SU-DHL-6 (cell line): Measurements from ENCODE around the gene ERBB4.

Source experiments
- H2AFZ ChIP-seq: fragments of 200-600 bp; sonication (generic); 2 replicates; pipeline ENCODE4 v1.6.1; 2014; ENCODE audit warnings: low read depth, mild to moderate bottlenecking, moderate library complexity, mixed read lengths, antibody characterized with exemption, low read length; ENCODE audit not compliant: severe bottlenecking
- H3F3A ChIP-seq: fragments of 200-600 bp; shearing (Covaris generic); 2 replicates; pipeline ENCODE4 v1.6.0; 2016; ENCODE audit warnings: antibody characterized with exemption, mild to moderate bottlenecking; ENCODE audit not compliant: insufficient read depth
- H3K27ac ChIP-seq: fragments of 200-600 bp; sonication (generic); 2 replicates; pipeline ENCODE4 v1.5.1; 2016; ENCODE audit warnings: low read depth, mild to moderate bottlenecking, low read length, moderate library complexity, mixed read lengths
- H3K27me3 ChIP-seq: fragments of 200-600 bp; sonication (generic), shearing (Covaris generic); 2 replicates; pipeline ENCODE4 v1.6.0; 2014; ENCODE audit warnings: mild to moderate bottlenecking, low read length
- H3K36me3 ChIP-seq: fragments of 200-600 bp; sonication (generic); 2 replicates; pipeline ENCODE4 v1.6.1; 2014; ENCODE audit warnings: mild to moderate bottlenecking, low read length, mixed read lengths
- H3K4me2 ChIP-seq: fragments of 300-600, 200-600 bp; shearing (Covaris generic), sonication (generic); 2 replicates; pipeline ENCODE4 v1.6.0; 2014; ENCODE audit warnings: low read length, low read depth, mild to moderate bottlenecking; ENCODE audit not compliant: poor library complexity, severe bottlenecking
- H3K4me3 ChIP-seq: fragments of 200-600 bp; sonication (generic); 2 replicates; pipeline ENCODE4 v1.5.1; 2014; ENCODE audit warnings: antibody characterized with exemption, low read length, mild to moderate bottlenecking, mixed read lengths; ENCODE audit not compliant: insufficient read depth, poor library complexity, severe bottlenecking
- H3K79me2 ChIP-seq: fragments of 200-600 bp; sonication (generic); 2 replicates; pipeline ENCODE4 v1.6.1; 2014; ENCODE audit warnings: mild to moderate bottlenecking, low read length, moderate library complexity; ENCODE audit not compliant: insufficient read depth
- H3K9ac ChIP-seq: fragments of 200-600 bp; sonication (generic); 2 replicates; pipeline ENCODE4 v1.7.0; 2014; ENCODE audit warnings: mild to moderate bottlenecking, low read length
- H3K9me2 ChIP-seq: fragments of 200-600 bp; sonication (generic); replicated peaks from 2 replicates; pipeline ENCODE4 v1.6.1; 2014; ENCODE audit warnings: low read length; ENCODE audit not compliant: insufficient read depth
- H3K9me3 ChIP-seq: fragments of 200-600 bp; sonication (generic); 2 replicates; pipeline ENCODE4 v1.6.1; 2014; ENCODE audit warnings: low read length, mixed read lengths; ENCODE audit not compliant: insufficient read depth
- H4K20me1 ChIP-seq: fragments of 200-600 bp; sonication (generic); 2 replicates; pipeline ENCODE4 v1.6.1; 2014; ENCODE audit warnings: low read depth, mild to moderate bottlenecking, antibody characterized with exemption, low read length, moderate library complexity, mixed read lengths
- CTCF ChIP-seq: fragments of 200-600 bp; sonication (generic); IDR thresholded peaks from one replicate; pipeline ENCODE4 v1.5.1; 2017; ENCODE audit warnings: antibody characterized with exemption, mild to moderate bottlenecking, low read length, moderate library complexity; ENCODE audit not compliant: insufficient read depth, poor library complexity, severe bottlenecking
- EZH2phosphoT487 ChIP-seq: fragments of 200-600 bp; sonication (generic), shearing (Covaris generic); conservative IDR thresholded peaks from 2 replicates; pipeline ENCODE4 v1.6.1; 2018; ENCODE audit warnings: mild to moderate bottlenecking, antibody characterized with exemption, low read length, moderate library complexity, mixed read lengths

ERBB4 gene

GRCh38 chr2:211900518-211900917 lies 638.1 kb downstream of the ERBB4 start:
- TF ChIP-seq EZH2phosphoT487 (no peak), CTCF (no peak)
- Histone ChIP-seq H3K4me2 (no peak overlapping the region), H3K9ac (no peak overlapping the region), H3K79me2 (no peaks in the 10 kb centered on the region), H4K20me1 (no peaks in the 10 kb centered on the region), H3K4me3 (no peak overlapping the region), H3K36me3 (no peaks in the 10 kb centered on the region), H3K9me2 (no peaks in the 10 kb centered on the region), H3K27me3 (no peaks in the 10 kb centered on the region), H3K27ac (no peak overlapping the region), H3F3A (no peaks in the 10 kb centered on the region), H2AFZ (no peak overlapping the region), H3K9me3 (no peaks in the 10 kb centered on the region)

- no peaks in the 10 kb centered on the region for H3K9me2 ChIP-seq
- H3K9me3 ChIP-seq = no peaks in the 10 kb centered on the region
- no peaks in the 10 kb centered on the region for H3K27me3 ChIP-seq
- no peak overlapping the region for H2AFZ ChIP-seq
- TF ChIP-seq EZH2phosphoT487 (no peak), CTCF (no peak)
- no peaks in the 10 kb centered on the region for H3K36me3 ChIP-seq
- no peak overlapping the region for H3K9ac ChIP-seq
- H3F3A ChIP-seq = no peaks in the 10 kb centered on the region
- H3K27ac ChIP-seq = no peak overlapping the region
- no peak overlapping the region for H3K4me2 ChIP-seq
- H3K79me2 ChIP-seq = no peaks in the 10 kb centered on the region
- H3K4me3 ChIP-seq = no peak overlapping the region
- no peaks in the 10 kb centered on the region for H4K20me1 ChIP-seq
Measured at GRCh38 chr2:211900000-211900399, 638.6 kb downstream of the ERBB4 start.

GRCh38 chr2:211898702-211899101 lies 639.9 kb downstream of the ERBB4 start:
- Histone ChIP-seq H3K9me2 (no peaks in the 10 kb centered on the region), H3K9ac (no peak overlapping the region), H3F3A (no peaks in the 10 kb centered on the region), H3K79me2 (no peaks in the 10 kb centered on the region), H4K20me1 (no peaks in the 10 kb centered on the region), H3K9me3 (no peaks in the 10 kb centered on the region), H2AFZ (no peak overlapping the region), H3K4me2 (no peak overlapping the region), H3K27ac (no peak overlapping the region), H3K27me3 (no peaks in the 10 kb centered on the region), H3K36me3 (no peaks in the 10 kb centered on the region), H3K4me3 (no peak overlapping the region)
- TF ChIP-seq EZH2phosphoT487 (no peak), CTCF (no peak)

- Histone ChIP-seq H4K20me1 (no peaks in the 10 kb centered on the region), H3K4me2 (no peak overlapping the region), H3K9me3 (no peaks in the 10 kb centered on the region), H3K79me2 (no peaks in the 10 kb centered on the region), H3K27ac (no peak overlapping the region), H3K36me3 (no peaks in the 10 kb centered on the region), H3F3A (no peaks in the 10 kb centered on the region), H3K4me3 (no peak overlapping the region), H2AFZ (no peak overlapping the region), H3K9me2 (no peaks in the 10 kb centered on the region), H3K27me3 (no peaks in the 10 kb centered on the region), H3K9ac (no peak overlapping the region)
- TF ChIP-seq EZH2phosphoT487 = no peak
- TF ChIP-seq CTCF = no peak
Measured at GRCh38 chr2:211881449-211881848, 657.2 kb downstream of the ERBB4 start.
